Measurements from ENCODE around the gene SCN7A.

SCN7A gene

DNA sequence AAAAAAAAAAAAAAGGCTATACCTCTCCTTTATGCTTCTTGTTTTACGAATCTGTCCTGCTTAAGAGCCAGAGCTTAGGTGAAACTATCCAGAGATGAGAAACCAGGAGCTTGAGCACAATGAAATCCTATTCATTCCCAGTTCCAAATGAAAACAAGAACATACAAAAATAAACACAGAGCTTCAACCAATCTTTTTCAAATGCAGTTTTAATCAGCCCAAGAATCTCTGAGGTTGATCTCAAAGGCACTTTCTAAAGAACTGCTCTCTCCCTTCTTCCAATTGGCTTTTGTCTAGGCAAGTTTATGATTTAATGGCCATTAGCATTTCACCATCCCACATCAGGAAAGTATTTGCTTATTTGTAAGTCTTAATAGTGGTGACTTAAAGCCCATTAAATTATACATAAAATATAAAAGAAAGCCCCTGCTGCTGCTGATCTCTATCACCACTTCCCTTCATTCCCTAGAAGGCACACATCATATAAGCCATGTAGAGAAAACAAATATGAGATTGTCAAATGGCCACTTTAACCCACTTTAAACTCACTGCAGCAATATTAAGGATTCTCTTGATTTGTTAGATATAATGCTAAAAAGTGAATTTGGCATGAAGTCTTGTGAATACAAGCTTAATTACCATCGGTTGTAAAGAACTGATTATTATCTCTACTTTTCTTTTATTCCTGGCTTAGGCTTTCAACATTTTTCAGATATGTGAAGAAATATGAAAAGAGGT lies 89.0 kb downstream of the SCN7A start:
- DNase-seq (ENCODE audit: low read depth in 2 of 2): no peak

DNA sequence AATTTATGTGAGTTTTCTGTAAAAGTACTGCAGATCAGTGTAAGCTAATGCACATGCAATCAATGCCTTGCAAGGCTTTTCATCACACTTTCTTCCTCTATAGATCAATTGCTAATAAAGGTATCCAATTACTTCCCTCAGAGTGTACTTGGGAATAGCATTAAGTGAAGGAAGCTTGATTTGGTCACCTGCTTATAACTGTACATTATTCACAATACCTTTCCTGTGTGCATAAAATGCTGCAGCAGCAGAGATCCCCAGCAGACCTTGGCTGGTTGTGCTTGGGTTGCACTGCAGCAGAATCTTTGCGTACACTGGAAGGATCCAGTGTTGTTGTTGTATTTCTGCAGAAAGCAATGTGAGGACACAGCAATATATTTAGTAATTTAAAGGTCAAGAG lies 99.8 kb downstream of the SCN7A start:
- DNase-seq (ENCODE audit: low read depth in 2 of 2): no peak

DNA sequence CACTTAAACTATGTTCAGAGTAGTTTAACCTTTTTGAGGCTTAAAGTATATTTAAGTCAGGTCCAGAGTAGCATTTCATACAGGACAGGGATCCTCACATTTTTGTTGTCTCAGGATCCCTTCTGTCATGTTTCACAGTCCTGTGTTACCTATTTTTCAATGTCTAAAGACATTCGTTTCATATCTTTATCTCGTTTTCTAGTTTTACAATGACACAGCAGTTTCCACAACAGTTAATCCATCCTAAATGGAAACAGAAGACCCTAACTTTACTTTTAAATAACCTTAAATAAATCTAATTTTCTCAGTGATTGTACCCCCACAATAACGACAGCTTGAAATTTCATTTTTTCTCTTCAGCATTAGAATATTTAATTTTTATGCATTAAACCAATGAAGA lies 101.0 kb downstream of the SCN7A start:
- DNase-seq (ENCODE audit: low read depth in 2 of 2): no peak

DNA sequence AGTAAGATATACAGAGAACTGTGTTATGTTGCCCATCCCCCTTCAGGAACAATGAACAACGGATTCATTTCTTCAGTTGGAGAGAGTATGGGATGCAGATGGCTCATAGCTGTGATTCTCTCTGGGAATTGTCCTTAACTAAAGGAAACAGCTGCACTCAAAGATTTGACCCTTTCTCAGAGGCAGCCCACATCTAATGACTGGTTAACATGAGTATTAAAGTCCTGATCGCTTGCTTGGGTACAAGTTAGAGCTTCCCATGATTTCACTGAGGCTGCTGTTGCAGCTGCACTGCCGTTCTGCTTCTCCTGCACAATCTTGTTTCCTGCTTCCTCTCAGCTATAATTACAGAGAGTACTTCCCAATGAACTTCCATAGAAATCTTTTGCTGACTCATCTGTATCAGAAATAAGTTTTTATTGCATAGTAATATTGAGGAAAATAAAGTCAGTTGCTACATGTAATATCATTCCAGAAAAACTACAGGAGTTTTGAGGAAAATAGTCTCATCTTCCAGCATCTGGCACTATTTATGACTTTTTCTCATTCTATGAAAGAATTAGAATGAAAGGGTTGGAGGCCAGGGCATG lies 105.5 kb downstream of the SCN7A start:
- no peak for DNase-seq (ENCODE audit: low read depth in 2 of 2)

DNA sequence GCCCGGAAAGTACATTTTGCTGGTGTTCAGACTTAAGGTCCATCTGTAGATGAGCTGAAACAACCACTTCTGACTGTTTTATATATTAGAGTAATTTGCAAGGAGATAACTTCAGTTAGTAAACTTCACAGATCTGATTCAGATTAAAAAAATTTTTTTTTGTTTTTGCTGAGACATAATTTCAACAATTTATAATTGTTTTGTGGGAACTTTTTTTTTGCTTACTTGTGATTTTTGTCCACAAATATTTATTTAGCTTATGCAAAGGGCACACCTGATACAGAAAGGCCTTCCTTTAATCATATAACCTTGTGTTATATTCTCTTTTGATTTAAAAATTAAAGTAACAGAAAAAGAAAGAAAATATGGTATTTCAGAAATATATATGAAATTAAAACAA lies 108.7 kb downstream of the SCN7A start:
- no peak for DNase-seq (ENCODE audit: low read depth in 2 of 2)

DNA sequence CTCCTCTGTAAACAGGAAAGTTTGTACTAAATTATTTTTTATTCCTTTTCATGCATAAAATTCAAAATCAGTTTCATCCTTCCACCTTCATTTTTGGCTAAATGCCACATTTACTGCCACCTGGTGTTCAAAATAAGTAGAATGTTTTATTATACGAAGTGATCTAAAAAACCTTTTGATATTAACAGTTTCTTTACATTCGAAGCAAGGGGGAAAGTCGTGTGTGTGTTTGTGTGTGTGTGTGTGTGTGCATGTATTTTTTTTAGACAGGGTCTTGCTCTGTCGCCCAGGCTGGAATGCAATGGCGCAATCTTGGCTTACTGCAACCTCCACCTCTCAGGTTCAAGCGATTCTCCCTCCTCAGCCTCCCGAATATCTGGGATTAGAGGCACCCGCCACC lies 109.3 kb downstream of the SCN7A start:
- no peak for DNase-seq (ENCODE audit: low read depth in 2 of 2)

DNA sequence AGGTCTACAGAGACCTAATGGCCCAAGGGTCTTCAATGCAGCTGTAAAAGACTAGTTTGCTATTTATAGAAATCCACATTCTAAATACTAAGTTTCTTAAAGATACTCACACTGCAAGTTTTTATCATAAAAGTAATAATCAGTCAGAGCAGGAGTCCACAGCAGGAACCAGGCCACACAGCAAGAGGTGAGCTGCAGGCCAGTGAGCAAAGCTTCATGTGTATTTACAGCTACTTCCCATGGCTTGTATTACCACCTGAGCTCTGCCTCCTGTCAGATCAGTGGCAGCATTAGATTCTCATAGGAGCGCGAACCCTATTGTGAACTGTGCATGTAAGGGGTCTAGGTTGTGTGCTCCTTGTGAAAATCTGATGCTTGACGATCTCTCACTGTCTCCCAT lies 111.6 kb downstream of the SCN7A start:
- DNase-seq (ENCODE audit: low read depth in 2 of 2): no peak

DNA sequence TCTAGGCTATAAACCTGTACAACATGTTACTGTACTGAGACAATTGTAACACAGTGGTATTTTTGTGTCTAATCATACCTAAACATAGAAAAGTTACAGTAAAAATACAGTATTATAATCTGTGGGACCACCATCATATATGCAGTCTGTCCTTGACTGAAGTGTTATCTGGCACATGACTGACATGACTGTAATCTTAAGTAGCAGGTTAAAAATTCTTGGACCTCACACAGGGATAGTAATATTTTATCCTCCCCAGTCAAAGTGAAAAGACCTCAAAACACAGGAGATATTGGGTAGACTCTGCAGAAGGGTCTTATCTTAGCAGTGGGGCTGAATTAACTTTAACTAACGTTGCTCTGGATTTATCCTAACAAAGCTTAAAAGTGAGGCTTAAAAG lies 113.4 kb downstream of the SCN7A start:
- DNase-seq (ENCODE audit: low read depth in 2 of 2): no peak

DNA sequence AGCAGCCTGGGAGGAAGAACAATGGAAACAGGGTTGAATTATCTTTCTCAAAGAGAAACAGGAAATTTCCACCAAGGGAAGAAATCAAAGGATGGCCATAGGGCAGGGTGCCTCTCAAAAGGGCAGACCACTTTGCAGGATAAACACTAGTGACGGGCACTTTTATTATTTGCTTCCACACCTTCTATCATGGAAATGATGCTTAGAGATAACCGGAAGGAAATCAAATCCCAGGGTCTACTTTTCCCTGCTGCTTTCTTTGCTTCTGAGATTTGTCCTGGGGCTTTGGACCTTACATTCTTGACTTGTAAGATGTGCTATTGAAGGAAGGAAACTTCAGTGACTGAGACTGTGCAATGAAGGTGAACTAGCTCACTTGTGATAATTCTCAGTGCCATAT lies 117.2 kb downstream of the SCN7A start:
- no peak for DNase-seq (ENCODE audit: low read depth in 2 of 2)

DNA sequence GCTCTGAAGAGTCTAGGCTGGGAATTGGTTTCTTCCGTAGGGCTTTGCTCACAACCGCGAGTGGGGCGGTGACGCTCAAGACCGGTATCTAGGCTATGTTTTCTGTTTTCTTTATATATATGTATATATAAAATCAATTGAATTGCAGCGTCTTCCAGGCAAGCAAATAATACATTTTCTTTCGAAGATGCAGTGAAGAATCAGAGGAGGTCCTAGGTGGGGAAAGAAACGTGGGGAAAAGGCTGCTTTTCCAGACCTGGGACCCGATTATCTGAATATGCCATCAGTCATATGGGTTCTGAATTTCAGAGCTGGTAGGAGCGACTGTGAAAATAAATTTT lies 117.6 kb downstream of the SCN7A start:
- no peak for DNase-seq (ENCODE audit: low read depth in 2 of 2)

DNA sequence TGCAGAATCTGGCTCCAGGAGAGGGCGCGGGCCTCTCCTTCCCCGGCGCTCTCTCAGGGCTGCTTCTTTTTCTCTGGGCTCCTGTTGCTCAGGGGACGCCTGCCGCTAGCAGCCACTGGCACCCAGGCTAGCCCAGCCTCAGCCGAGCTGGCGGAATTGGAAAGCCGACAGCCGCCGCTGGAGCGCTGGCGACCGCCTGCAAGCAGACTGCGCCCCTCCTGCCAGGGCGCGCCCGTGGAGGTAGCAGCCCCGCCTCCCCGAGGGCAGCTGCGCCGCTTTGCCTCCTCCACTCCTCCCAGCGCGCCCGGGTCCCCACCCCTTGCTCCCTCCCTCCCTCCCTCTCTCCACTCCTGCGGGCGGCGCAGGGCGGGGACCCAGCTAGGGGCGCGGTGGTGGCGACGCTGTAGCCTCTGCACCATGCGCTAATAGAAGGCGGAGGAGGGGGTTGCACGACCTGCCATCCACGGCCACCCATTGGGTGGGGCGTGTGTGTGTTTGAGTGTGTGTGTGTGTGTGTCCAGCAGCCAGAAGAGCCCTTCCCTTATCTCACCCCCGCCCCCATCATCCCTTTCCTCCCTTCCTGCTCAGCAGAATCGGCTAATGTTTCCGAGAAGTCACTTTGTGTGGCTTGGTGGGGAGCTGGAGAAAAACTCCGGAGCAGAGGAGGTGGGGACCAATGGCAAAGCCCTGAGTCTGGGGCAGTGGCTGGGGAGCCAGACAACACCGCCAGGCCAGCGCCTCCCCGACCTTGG lies 118.1 kb downstream of the SCN7A start, which contains the start of gene SCN9A:
Gene SCN9A, minus strand, starts transcription at position 209 of the 752 bp plus-strand sequence. CDS start 64,188 bp downstream, outside the sequence.
- no peak for DNase-seq (ENCODE audit: low read depth in 2 of 2)

DNA sequence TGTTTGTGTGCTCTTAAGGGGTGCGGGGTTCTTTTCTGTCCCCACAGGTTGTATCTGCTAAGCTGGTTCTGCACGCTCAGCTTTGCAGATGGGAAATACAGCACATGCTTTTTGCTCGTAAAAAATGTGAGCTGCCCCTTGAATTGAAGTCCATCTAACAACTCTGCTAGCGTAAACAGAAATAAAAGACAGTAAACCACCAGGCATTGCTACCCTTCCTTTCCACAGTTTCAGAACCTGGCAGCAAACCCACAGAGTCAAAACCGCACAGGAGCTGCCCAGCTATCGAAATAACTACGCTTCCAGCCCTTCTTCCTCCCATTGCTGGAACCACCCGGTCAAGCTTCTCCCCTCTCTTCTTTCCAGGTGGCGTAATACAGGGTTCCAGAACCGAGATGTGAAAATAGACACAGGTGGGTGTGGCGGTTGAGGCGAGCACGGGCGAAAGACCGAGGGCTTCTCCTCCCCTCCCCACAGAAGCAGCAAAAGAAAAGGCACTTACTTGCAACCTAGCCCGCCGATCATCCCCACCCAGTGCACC lies 118.8 kb downstream of the SCN7A start:
- DNase-seq (ENCODE audit: low read depth in 2 of 2): no peak

DNA sequence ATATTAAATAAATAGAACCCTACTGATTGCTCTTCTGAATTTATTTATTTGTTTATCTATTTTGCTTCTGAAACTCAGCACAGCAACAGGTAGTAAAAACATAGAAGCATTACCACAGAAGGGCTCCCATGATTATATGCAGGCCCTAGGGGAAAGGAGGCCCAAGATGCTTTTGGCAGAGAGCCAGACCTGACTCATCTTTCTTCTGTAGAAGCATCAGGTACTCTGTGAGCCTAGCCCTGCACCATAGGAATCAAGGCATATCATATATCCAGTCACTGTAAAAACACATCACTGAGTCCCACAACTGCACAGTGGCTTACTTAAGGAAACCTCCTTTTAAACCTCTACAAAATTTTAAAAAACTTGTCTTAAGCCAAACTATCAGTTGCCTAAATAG lies 120.1 kb downstream of the SCN7A start:
- no peak for DNase-seq (ENCODE audit: low read depth in 2 of 2)

DNA sequence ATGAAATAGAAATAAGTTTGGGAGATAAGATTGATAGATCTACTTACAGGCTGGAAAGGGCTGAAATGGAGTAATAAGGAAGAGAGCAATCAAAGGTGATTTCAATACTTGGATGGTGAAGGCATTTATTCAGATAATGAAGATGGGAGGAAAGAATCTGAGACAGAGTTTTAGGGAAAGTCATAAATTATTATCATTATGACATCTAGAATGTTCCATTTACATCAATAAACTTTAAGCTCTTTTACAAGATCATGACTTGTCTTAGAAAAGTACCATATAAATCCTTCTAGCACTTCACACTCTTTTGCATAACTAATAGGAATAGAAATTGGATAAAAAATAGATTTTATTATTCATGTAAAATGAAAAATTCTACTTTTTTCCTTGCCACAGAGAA lies 120.5 kb downstream of the SCN7A start:
- DNase-seq (ENCODE audit: low read depth in 2 of 2): no peak

DNA sequence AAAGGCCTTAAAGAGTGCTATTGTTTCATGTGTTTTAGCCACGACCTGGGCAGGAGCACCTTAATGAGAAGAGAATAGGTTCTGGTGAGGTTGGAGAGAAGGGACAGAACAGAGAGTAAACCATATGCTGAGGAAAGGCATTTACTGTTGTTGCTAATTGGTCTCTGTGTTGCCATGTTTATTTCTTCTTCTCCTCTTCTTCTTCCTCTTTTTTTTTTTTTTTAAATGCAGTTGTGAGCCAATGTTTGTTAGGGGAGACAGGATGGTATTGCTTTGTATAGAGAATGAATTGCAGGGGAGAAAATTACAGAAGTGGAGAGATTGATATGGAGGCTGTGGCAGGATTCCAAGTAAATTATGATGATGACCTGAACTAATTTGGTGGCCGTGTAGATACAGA lies 120.9 kb downstream of the SCN7A start:
- no peak for DNase-seq (ENCODE audit: low read depth in 2 of 2)

DNA sequence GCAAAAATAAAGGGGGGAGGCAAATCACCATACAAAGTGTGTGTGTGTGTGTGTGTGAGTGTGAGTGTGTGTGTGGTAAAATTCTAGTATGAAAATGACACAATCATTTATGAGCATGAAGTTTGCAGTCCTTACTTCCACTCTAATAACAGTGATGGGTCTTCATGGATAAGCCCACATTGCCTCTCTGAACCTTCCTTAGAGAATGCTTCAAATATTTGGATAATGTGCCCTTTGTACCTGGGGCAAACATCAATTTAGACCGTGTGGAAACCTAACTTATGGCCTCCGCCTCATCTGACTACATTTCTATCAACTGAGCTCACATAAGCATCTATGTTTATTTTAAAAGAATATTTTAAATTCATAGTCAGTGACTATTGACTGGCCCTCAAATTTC lies 122.0 kb downstream of the SCN7A start:
- DNase-seq (ENCODE audit: low read depth in 2 of 2): no peak

DNA sequence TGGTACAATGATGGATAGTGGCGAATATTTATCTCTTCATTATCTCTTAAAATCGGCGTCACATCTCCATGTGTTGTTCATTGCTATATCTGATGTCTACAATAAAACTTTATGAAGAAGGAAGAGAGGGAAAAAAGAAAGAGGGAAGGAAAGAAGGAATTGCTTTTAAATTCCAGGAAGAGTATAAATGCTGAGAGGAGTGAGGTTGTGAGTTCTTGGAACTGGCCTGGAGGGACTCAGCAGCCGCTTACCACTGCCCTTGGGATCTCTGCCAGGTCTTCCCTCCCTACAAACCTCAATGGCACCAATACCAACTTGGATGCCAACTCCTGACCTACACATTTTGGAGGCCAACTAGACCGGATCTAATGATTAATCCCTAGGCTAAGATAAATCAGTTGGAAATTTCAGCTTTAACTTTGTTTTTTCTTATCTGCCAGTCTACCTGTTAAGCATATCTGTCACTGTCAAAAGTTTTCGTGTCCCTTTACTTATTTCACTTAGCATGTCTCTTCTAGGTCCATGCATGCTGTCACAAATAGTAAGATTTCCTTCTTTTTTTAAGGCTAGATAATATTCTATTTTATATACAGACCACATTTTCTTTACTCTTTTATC lies 128.1 kb downstream of the SCN7A start:
- DNase-seq (ENCODE audit: low read depth in 2 of 2): no peak

DNA sequence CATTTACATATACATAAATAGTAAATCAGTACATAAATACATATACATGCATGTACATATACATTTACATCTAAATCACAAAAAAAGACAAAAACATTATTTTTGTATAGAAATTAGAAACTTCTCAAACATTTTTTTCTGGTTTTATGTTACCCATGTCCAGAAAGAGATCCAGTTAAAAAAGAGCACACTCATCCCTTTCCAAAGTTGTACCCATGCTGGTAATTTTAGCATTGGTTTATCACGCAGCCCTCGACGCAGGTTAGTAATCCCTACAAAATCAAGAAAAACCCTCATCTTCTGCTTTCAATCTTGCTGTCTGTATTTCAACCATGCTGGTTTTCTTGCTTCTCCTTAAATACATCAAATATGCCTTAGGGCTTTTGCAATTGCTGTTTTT lies 128.8 kb downstream of the SCN7A start:
- DNase-seq (ENCODE audit: low read depth in 2 of 2): no peak

DNA sequence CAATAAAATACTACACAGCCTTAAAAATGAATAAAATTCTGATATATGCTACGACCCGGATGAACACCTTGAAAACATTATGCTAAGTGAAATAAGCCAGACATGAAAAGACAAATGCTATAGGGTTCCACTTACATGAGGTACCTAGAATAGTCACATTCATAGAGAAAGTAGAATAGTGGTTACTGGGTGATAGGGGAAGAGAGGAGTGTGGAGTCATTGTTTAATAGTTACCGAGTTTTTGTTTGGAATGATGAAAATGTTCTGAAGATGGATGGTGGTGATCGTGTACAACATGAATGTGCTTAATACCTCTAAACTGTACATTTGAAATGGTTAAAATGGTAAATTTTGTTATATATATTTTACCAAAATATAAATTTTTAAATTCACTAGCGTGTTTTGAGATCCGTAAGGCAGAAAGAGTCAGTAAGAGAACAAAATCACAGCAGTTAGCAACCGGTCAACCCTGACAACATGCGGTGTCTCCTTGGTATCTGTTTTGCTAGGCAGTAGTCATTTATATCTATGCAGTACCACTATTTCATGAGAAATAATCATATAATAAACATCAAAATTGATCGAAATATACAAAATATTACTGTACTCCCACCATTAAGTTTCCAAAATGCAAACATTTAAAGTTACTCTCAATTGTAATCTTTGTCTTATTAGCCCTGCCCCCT lies 129.4 kb downstream of the SCN7A start:
- no peak for DNase-seq (ENCODE audit: low read depth in 2 of 2)

DNA sequence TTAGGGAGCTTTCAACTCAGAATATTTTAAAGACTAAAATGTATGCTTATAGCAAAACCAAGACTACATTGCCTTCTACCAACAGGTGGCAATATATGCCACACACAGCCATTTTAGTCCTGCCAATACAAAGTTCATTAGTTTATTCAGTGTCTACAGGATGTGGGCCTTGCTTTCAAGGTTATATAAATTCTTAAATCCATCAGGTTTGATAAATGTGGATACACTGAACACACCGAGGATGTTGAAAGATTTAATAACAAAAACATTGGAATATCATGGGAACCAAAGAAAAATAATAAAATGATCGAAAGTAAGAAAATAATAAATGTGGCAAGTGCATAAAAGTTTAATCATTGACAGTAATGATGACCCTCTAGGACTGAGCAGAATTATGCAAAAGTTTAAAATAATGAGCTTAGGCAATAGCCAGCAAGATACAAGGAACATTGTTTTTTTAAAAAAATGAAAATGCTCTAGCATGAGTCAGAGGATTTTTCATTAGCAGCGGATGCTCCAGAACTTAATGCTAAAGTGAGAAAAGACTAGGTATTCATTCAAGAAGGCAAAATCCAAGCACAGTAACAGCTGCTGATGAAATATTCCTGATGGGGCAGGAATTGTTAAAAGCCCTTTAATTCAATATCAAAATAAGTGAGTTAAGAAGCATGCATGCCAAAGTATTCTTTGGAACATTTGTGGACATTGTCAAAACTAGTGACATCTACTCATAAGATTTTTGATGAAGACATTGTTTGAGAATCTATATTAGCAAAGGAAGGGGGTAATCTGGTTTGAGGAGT lies 132.5 kb downstream of the SCN7A start:
- no peak for DNase-seq (ENCODE audit: low read depth in 2 of 2)

DNA sequence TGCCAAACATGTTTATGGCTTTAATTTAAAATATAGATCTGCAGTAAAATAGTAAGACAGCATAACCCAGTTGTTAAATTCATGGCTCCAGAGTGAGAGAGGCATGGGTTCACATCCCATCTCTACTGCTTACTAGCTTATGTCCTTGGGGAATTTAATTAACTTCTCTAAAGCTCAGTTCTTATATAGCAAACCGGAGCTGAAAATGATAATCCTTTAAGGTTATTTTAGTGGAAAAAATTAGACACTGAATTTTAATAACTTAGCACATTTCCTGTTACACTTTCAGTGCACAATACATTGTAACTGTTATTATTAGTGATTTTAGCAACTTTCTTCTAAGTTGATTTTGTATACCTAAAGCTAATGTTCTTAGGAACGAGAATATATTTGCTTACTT lies 133.1 kb downstream of the SCN7A start:
- no peak for DNase-seq (ENCODE audit: low read depth in 2 of 2)

Measured in fibroblast of skin of left biceps (primary cell).